OCI-LY1 (cell line): ENCODE results near the gene GAPVD1.

Experiments used
- H2AFZ ChIP-seq: fragments of 200-600 bp; sonication (generic), shearing (Covaris generic); 2 replicates; pipeline ENCODE4 v1.6.0; 2014; ENCODE audit warnings: antibody characterized with exemption, mild to moderate bottlenecking, low read length
- H3F3A ChIP-seq: fragments of 200-600 bp; sonication (generic), shearing (Covaris generic); 2 replicates; pipeline ENCODE4 v1.6.0; 2014; ENCODE audit warnings: mild to moderate bottlenecking, antibody characterized with exemption, low read length, moderate library complexity; ENCODE audit not compliant: insufficient read depth
- H3K27ac ChIP-seq: fragments of 200-600 bp; sonication (generic); 2 replicates; pipeline ENCODE4 v1.5.1; 2014; ENCODE audit warnings: low read length, mixed run types, mild to moderate bottlenecking, low read depth; ENCODE audit not compliant: poor library complexity, severe bottlenecking
- H3K27me3 ChIP-seq: fragments of 200-600 bp; sonication (generic); 2 replicates; pipeline ENCODE4 v1.6.0; 2014; ENCODE audit warnings: antibody characterized with exemption, mild to moderate bottlenecking, low read length, moderate library complexity; ENCODE audit not compliant: insufficient read depth
- H3K36me3 ChIP-seq: fragments of 200-600 bp; sonication (generic); 2 replicates; pipeline ENCODE4 v1.6.1; 2014; ENCODE audit warnings: mild to moderate bottlenecking, antibody characterized with exemption, low read length, moderate library complexity, mixed read lengths; ENCODE audit not compliant: insufficient read depth
- H3K4me1 ChIP-seq: fragments of 200-600 bp; sonication (generic); 2 replicates; pipeline ENCODE4 v1.5.1; 2014; ENCODE audit warnings: mild to moderate bottlenecking, low read length, moderate library complexity; ENCODE audit not compliant: insufficient read depth, severe bottlenecking
- H3K4me2 ChIP-seq: fragments of 200-600 bp; sonication (generic), shearing (Covaris generic); 2 replicates; pipeline ENCODE4 v1.6.1; 2014; ENCODE audit warnings: low read length
- H3K4me3 ChIP-seq: fragments of 200-600 bp; sonication (generic); 2 replicates; pipeline ENCODE4 v1.5.1; 2014; ENCODE audit warnings: low read length, low read depth, mild to moderate bottlenecking, mixed read lengths; ENCODE audit not compliant: poor library complexity, severe bottlenecking
- H3K79me2 ChIP-seq: fragments of 200-600 bp; shearing (Covaris generic); 2 replicates; pipeline ENCODE4 v1.6.1; 2016; ENCODE audit warnings: mixed run types, low read length, mixed read lengths; ENCODE audit not compliant: insufficient read depth
- H3K9ac ChIP-seq: fragments of 200-600 bp; sonication (generic), shearing (Covaris generic); 2 replicates; pipeline ENCODE4 v1.6.1; 2014; ENCODE audit warnings: mild to moderate bottlenecking, low read length, mixed read lengths
- H3K9me2 ChIP-seq: fragments of 200-600 bp; sonication (generic), shearing (Covaris generic); 2 replicates; pipeline ENCODE4 v1.6.1; 2014; ENCODE audit warnings: low read depth, mild to moderate bottlenecking, low read length, mixed read lengths
- H3K9me3 ChIP-seq: fragments of 200-600 bp; shearing (Covaris generic); 2 replicates; pipeline ENCODE4 v1.6.1; 2014; ENCODE audit warnings: low read length, mixed read lengths
- H4K20me1 ChIP-seq: fragments of 200-600 bp; sonication (generic), shearing (Covaris generic); 2 replicates; pipeline ENCODE4 v1.6.0; 2016; ENCODE audit warnings: mild to moderate bottlenecking, low read length; ENCODE audit not compliant: insufficient read depth
- EZH2 ChIP-seq: fragments of 200-600 bp; sonication (generic), shearing (Covaris generic); IDR thresholded peaks from 2 replicates; pipeline ENCODE4 v1.8.0; 2017; ENCODE audit warnings: borderline replicate concordance, mixed run types, mild to moderate bottlenecking, antibody characterized with exemption, low read length, moderate library complexity, mixed read lengths
- TF ChIP-seq, protein P1 (sequence below): fragments of 200-600 bp; sonication (generic), shearing (Covaris generic); IDR thresholded peaks from 2 replicates; pipeline ENCODE4 v1.5.1; 2017; ENCODE audit warnings: mild to moderate bottlenecking, antibody characterized with exemption, low read length, moderate library complexity, mixed read lengths

The GAPVD1 gene

DNA sequence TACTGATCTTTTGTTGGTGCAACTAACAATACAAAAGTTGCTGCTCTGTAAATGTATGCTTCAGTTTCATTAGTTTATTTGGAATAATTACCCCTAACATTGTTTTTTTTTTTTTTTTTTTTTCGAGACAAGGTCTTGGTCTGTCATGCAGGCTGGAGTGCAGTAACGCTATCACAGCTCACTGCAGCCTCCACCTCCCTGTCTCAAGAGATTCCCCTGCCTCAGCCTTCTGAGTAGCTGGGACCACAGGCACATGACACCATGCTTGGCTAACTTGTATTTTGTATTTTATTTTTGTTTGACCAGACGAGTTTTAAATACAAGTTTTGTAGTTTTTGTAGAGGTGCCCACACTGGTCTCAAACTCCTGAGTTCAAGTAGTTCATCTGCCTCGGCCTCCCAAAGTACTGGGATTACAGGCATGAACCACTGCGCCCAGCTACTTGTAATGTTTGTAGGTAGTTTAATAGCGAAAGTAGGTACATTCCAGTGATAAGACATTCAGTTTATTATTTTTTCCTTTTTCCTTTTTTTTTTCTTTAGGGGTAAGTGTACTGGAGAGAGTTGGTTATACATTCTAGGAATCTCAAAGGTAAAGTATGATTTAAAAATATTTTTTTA lies 6.9 kb downstream of the GAPVD1 start:
- peaks cover 77% of the 10 kb centered on the region for H3K79me2 ChIP-seq
- H3K4me3 ChIP-seq, result no peak overlapping the region
- H2AFZ ChIP-seq, result no peak overlapping the region
- TF ChIP-seq, protein P1, sequence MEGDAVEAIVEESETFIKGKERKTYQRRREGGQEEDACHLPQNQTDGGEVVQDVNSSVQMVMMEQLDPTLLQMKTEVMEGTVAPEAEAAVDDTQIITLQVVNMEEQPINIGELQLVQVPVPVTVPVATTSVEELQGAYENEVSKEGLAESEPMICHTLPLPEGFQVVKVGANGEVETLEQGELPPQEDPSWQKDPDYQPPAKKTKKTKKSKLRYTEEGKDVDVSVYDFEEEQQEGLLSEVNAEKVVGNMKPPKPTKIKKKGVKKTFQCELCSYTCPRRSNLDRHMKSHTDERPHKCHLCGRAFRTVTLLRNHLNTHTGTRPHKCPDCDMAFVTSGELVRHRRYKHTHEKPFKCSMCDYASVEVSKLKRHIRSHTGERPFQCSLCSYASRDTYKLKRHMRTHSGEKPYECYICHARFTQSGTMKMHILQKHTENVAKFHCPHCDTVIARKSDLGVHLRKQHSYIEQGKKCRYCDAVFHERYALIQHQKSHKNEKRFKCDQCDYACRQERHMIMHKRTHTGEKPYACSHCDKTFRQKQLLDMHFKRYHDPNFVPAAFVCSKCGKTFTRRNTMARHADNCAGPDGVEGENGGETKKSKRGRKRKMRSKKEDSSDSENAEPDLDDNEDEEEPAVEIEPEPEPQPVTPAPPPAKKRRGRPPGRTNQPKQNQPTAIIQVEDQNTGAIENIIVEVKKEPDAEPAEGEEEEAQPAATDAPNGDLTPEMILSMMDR, result no peak
- TF ChIP-seq EZH2, result no peak
- no peaks in the 10 kb centered on the region for H3K9me2 ChIP-seq
- H3K9ac ChIP-seq, result no peak overlapping the region; the same call in 1 of the 2 replicates
- H3K4me2 ChIP-seq, result peak overlapping the region; percentile 10; the same call in 1 of the 2 replicates
- no peaks in the 10 kb centered on the region for H3K9me3 ChIP-seq
- peaks cover 31% of the 10 kb centered on the region for H3K4me1 ChIP-seq
- H3K36me3 ChIP-seq, result peaks cover 19% of the 10 kb centered on the region
- no peak overlapping the region for H3K27ac ChIP-seq
- no peaks in the 10 kb centered on the region for H3F3A ChIP-seq
- no peaks in the 10 kb centered on the region for H3K27me3 ChIP-seq
- no peaks in the 10 kb centered on the region for H4K20me1 ChIP-seq

DNA sequence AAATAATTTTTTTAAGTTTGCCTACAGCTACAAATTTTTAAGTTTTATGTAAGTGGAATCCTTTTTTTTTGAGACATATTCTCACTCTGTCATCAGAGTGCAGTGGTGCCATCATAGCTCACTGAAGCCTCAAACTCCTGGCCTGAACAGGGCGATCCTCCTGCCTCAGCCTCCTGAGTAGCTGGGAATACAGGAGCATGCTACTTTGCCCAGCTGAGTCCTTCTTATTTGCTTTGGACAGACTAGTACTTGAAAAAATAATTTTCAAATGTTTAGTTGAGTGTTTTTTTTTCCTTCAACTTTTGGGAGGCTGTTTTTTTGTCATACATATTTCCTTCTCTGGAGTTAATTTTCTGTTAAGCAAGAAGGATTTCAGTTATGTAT lies 7.4 kb downstream of the GAPVD1 start:
- Histone ChIP-seq H3K9me2 (no peaks in the 10 kb centered on the region), H3K27ac (no peak overlapping the region), H3K36me3 (peaks cover 19% of the 10 kb centered on the region), H4K20me1 (no peaks in the 10 kb centered on the region), H3K9me3 (no peaks in the 10 kb centered on the region), H3F3A (no peaks in the 10 kb centered on the region), H2AFZ (no peak overlapping the region), H3K4me2 (no peak overlapping the region), H3K4me1 (peaks cover 26% of the 10 kb centered on the region), H3K79me2 (peaks cover 78% of the 10 kb centered on the region), H3K4me3 (no peak overlapping the region), H3K27me3 (no peaks in the 10 kb centered on the region), H3K9ac (no peak overlapping the region)
- TF ChIP-seq, protein P1, result no peak
- TF ChIP-seq EZH2, result no peak

DNA sequence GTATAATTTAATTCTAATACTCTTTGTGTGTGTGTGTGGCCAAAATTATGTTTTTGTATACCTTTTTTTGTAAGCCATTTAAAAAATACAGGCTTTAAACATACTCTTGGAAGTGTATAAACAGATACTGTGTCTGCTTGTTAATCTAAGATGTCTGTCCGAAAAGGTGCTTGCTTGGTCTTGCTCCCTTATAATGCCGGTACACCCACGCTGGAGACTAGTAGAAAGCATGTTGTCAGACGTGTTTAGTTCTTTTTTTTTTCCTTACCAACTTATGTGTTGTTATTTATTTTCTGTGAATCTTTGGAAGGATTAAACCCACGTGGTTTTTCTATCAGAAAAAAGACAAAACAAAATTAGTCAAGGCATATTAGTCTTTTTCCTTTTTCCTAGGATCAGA lies 9.5 kb downstream of the GAPVD1 start:
- Histone ChIP-seq H3K27ac (no peak overlapping the region), H3K79me2 (peaks cover 80% of the 10 kb centered on the region), H3K9me2 (no peaks in the 10 kb centered on the region), H4K20me1 (no peaks in the 10 kb centered on the region), H2AFZ (no peak overlapping the region), H3K36me3 (peaks cover 13% of the 10 kb centered on the region), H3K27me3 (no peaks in the 10 kb centered on the region), H3K9me3 (no peaks in the 10 kb centered on the region), H3K4me2 (no peak overlapping the region), H3K4me1 (peaks cover 14% of the 10 kb centered on the region), H3K9ac (no peak overlapping the region), H3K4me3 (no peak overlapping the region), H3F3A (no peaks in the 10 kb centered on the region)
- TF ChIP-seq, protein P1, result no peak
- TF ChIP-seq EZH2, result no peak
